KOPT-K1 (cell line): Measurements from ENCODE around the gene PITPNC1.
"Not testable (repeated sequence)": the region's sequence is repeated elsewhere in the genome, so short reads cannot be mapped to it uniquely, and the experiment has no call there.

Experiments used
- H3K27ac ChIP-seq: fragments of 200-600 bp; sonication (generic); 2 replicates; pipeline ENCODE4 v1.5.1; 2016; ENCODE audit warnings: antibody characterized with exemption, mild to moderate bottlenecking, low read depth, low read length; ENCODE audit not compliant: poor library complexity, severe bottlenecking
- H3K36me3 ChIP-seq: fragments of 200-600 bp; sonication (generic); 2 replicates; pipeline ENCODE4 v1.5.1; 2017; ENCODE audit warnings: antibody characterized with exemption, mild to moderate bottlenecking, low read length, moderate library complexity; ENCODE audit not compliant: insufficient read depth
- H3K9me3 ChIP-seq: fragments of 200-600 bp; sonication (generic); 2 replicates; pipeline ENCODE4 v1.5.1; 2017; ENCODE audit warnings: antibody characterized with exemption, low read length, mild to moderate bottlenecking; ENCODE audit not compliant: insufficient read depth, poor library complexity, severe bottlenecking

The PITPNC1 gene

GRCh38 chr17:67469208-67469980 lies 92.3 kb downstream of the PITPNC1 start:
- H3K9me3 ChIP-seq: peaks cover 7% of the 10 kb centered on the region
- peak overlapping the region; percentile 91 for H3K27ac ChIP-seq
- H3K36me3 ChIP-seq: no peaks in the 10 kb centered on the region

- H3K9me3 ChIP-seq: peaks cover 7% of the 10 kb centered on the region
- peak overlapping the region; percentile 91 for H3K27ac ChIP-seq
- no peaks in the 10 kb centered on the region for H3K36me3 ChIP-seq
These were observed 93.1 kb downstream of the PITPNC1 start for GRCh38 chr17:67470163-67470562.

GRCh38 chr17:67471118-67471517 lies 94.0 kb downstream of the PITPNC1 start:
- no peaks in the 10 kb centered on the region for H3K36me3 ChIP-seq
- H3K27ac ChIP-seq: no peak overlapping the region
- peaks cover 7% of the 10 kb centered on the region for H3K9me3 ChIP-seq

- not testable (repeated sequence) for H3K27ac ChIP-seq, H3K9me3 ChIP-seq, H3K36me3 ChIP-seq
These were observed 95.5 kb downstream of the PITPNC1 start for GRCh38 chr17:67472606-67473005.

GRCh38 chr17:67474081-67474661 lies 97.1 kb downstream of the PITPNC1 start:
- peaks cover 7% of the 10 kb centered on the region for H3K9me3 ChIP-seq
- H3K36me3 ChIP-seq: no peaks in the 10 kb centered on the region
- H3K27ac ChIP-seq: peak overlapping the region; percentile 80

GRCh38 chr17:67475161-67475937 lies 98.3 kb downstream of the PITPNC1 start:
- Histone ChIP-seq H3K9me3 (peaks cover 7% of the 10 kb centered on the region), H3K27ac (peak overlapping the region; percentile 80), H3K36me3 (no peaks in the 10 kb centered on the region)

GRCh38 chr17:67476787-67477335 lies 99.8 kb downstream of the PITPNC1 start:
- Histone ChIP-seq H3K9me3 (no peaks in the 10 kb centered on the region), H3K36me3 (no peaks in the 10 kb centered on the region), H3K27ac (no peak overlapping the region)

GRCh38 chr17:67477687-67478086 lies 100.6 kb downstream of the PITPNC1 start:
- no peaks in the 10 kb centered on the region for H3K36me3 ChIP-seq
- peak overlapping the region; percentile 10 for H3K27ac ChIP-seq
- H3K9me3 ChIP-seq: no peaks in the 10 kb centered on the region

- Histone ChIP-seq H3K9me3 (no peaks in the 10 kb centered on the region), H3K27ac (no peak overlapping the region), H3K36me3 (no peaks in the 10 kb centered on the region)
These were observed 101.4 kb downstream of the PITPNC1 start for GRCh38 chr17:67478401-67479041.

GRCh38 chr17:67479148-67479547 lies 102.1 kb downstream of the PITPNC1 start:
- no peaks in the 10 kb centered on the region for H3K9me3 ChIP-seq
- H3K36me3 ChIP-seq: no peaks in the 10 kb centered on the region
- no peak overlapping the region for H3K27ac ChIP-seq

GRCh38 chr17:67480959-67481358 lies 103.9 kb downstream of the PITPNC1 start:
- H3K36me3 ChIP-seq, H3K9me3 ChIP-seq, H3K27ac ChIP-seq: not testable (repeated sequence)

GRCh38 chr17:67481808-67482207 lies 104.7 kb downstream of the PITPNC1 start:
- Histone ChIP-seq H3K27ac (no peak overlapping the region), H3K36me3 (no peaks in the 10 kb centered on the region), H3K9me3 (no peaks in the 10 kb centered on the region)

GRCh38 chr17:67482764-67483163 lies 105.7 kb downstream of the PITPNC1 start:
- H3K27ac ChIP-seq: no peak overlapping the region
- no peaks in the 10 kb centered on the region for H3K36me3 ChIP-seq
- H3K9me3 ChIP-seq: no peaks in the 10 kb centered on the region

GRCh38 chr17:67484261-67484660 lies 107.2 kb downstream of the PITPNC1 start:
- Histone ChIP-seq H3K27ac (no peak overlapping the region), H3K9me3 (no peaks in the 10 kb centered on the region), H3K36me3 (no peaks in the 10 kb centered on the region)

GRCh38 chr17:67485666-67486065 lies 108.6 kb downstream of the PITPNC1 start:
- Histone ChIP-seq H3K9me3 (no peaks in the 10 kb centered on the region), H3K27ac (no peak overlapping the region), H3K36me3 (no peaks in the 10 kb centered on the region)
